SK-N-MC (cell line): ENCODE data around the gene MIDN.

Experiments used
- DNase-seq: peaks from one replicate; pipeline ENCODE4 v3.0.0-alpha.2; 2011; ENCODE audit warnings: low read depth, low spot score
- H3K27ac ChIP-seq: fragments of 200-600 bp; sonication (generic); 2 replicates; pipeline ENCODE4 v1.5.1; 2016; ENCODE audit warnings: mixed run types
- H3K36me3 ChIP-seq: fragments of 200-600 bp; sonication (generic); 2 replicates; pipeline ENCODE4 v1.6.1; 2017; ENCODE audit warnings: antibody characterized with exemption, low read length, mixed read lengths; ENCODE audit not compliant: insufficient read depth
- H3K4me3 ChIP-seq: fragments of 200-600 bp; sonication (generic); 2 replicates; pipeline ENCODE4 v1.5.1; 2016
- H3K9ac ChIP-seq: fragments of 200-600 bp; sonication (generic); 2 replicates; pipeline ENCODE4 v1.8.0; 2017; ENCODE audit warnings: mixed run types, mixed read lengths; ENCODE audit not compliant: insufficient read length
- H3K9me3 ChIP-seq: fragments of 200-600 bp; sonication (generic); 2 replicates; pipeline ENCODE4 v1.6.1; 2017; ENCODE audit warnings: low read depth, mild to moderate bottlenecking, antibody characterized with exemption, low read length, moderate library complexity, mixed read lengths
- EZH2 ChIP-seq: fragments of 200-600 bp; sonication (generic); IDR thresholded peaks from one replicate; pipeline ENCODE4 v1.6.1; 2017; ENCODE audit warnings: antibody characterized with exemption
- FOXP2 ChIP-seq: optimal IDR thresholded peaks from 2 replicates; pipeline ENCODE3; 2011; ENCODE audit warnings: mild to moderate bottlenecking, moderate library complexity; ENCODE audit not compliant: insufficient read depth; ENCODE audit errors: extremely low read length, control extremely low read depth
- POLR2AphosphoS5 ChIP-seq: IDR thresholded peaks from 2 replicates; pipeline ENCODE4 v1.6.1; 2012; ENCODE audit warnings: mild to moderate bottlenecking, low read depth, low read length, borderline replicate concordance

The MIDN gene

GRCh38 chr19:1219786-1220476 lies 28.5 kb upstream of the MIDN start:
- Histone ChIP-seq H3K9me3 (no peaks in the 10 kb centered on the region), H3K4me3 (no peak overlapping the region), H3K27ac (no peak overlapping the region), H3K36me3 (no peaks in the 10 kb centered on the region; the same call in 1 of the 2 replicates), H3K9ac (no peak overlapping the region)
- TF ChIP-seq POLR2AphosphoS5: no peak
- no peak for TF ChIP-seq EZH2
- TF ChIP-seq FOXP2: no peak
- no peak for DNase-seq

GRCh38 chr19:1220477-1220930 lies 27.9 kb upstream of the MIDN start:
- Histone ChIP-seq H3K36me3 (no peaks in the 10 kb centered on the region; the same call in 1 of the 2 replicates), H3K27ac (no peak overlapping the region), H3K9ac (no peak overlapping the region), H3K9me3 (no peaks in the 10 kb centered on the region), H3K4me3 (no peak overlapping the region)
- no peak for DNase-seq
- no peak for TF ChIP-seq POLR2AphosphoS5
- no peak for TF ChIP-seq FOXP2

GRCh38 chr19:1220976-1221903 lies 27.1 kb upstream of the MIDN start:
- TF ChIP-seq FOXP2: no peak
- TF ChIP-seq POLR2AphosphoS5: no peak
- TF ChIP-seq EZH2: no peak
- no peak for DNase-seq
- H3K27ac ChIP-seq: no peak overlapping the region
- no peak overlapping the region for H3K9ac ChIP-seq
- no peaks in the 10 kb centered on the region for H3K9me3 ChIP-seq
- no peak overlapping the region for H3K4me3 ChIP-seq
- H3K36me3 ChIP-seq: no peaks in the 10 kb centered on the region; the same call in 1 of the 2 replicates

GRCh38 chr19:1221904-1222255 lies 26.5 kb upstream of the MIDN start:
- Histone ChIP-seq H3K9me3 (no peaks in the 10 kb centered on the region), H3K9ac (no peak overlapping the region), H3K36me3 (no peaks in the 10 kb centered on the region; the same call in 1 of the 2 replicates), H3K4me3 (no peak overlapping the region), H3K27ac (no peak overlapping the region)
- TF ChIP-seq POLR2AphosphoS5 (no peak), FOXP2 (no peak), EZH2 (no peak)
- no peak for DNase-seq

GRCh38 chr19:1222394-1222793 lies 26.0 kb upstream of the MIDN start:
- Histone ChIP-seq H3K36me3 (no peaks in the 10 kb centered on the region; the same call in 1 of the 2 replicates), H3K9ac (no peak overlapping the region), H3K27ac (no peak overlapping the region), H3K4me3 (no peak overlapping the region), H3K9me3 (no peaks in the 10 kb centered on the region)
- no peak for DNase-seq
- no peak for TF ChIP-seq EZH2
- no peak for TF ChIP-seq POLR2AphosphoS5
- TF ChIP-seq FOXP2: no peak

- no peaks in the 10 kb centered on the region for H3K9me3 ChIP-seq
- H3K27ac ChIP-seq: no peak overlapping the region
- H3K9ac ChIP-seq: no peak overlapping the region
- no peaks in the 10 kb centered on the region; the same call in 1 of the 2 replicates for H3K36me3 ChIP-seq
- DNase-seq: no peak
- no peak for TF ChIP-seq FOXP2
- TF ChIP-seq EZH2: no peak
- TF ChIP-seq POLR2AphosphoS5: no peak
- no peak overlapping the region for H3K4me3 ChIP-seq
Measured at GRCh38 chr19:1223018-1223855, 25.1 kb upstream of the MIDN start.

- Histone ChIP-seq H3K9ac (no peak overlapping the region), H3K9me3 (no peaks in the 10 kb centered on the region), H3K4me3 (no peak overlapping the region), H3K36me3 (no peaks in the 10 kb centered on the region; the same call in 1 of the 2 replicates), H3K27ac (no peak overlapping the region)
- TF ChIP-seq FOXP2: no peak
- no peak for TF ChIP-seq EZH2
- TF ChIP-seq POLR2AphosphoS5: no peak
- DNase-seq: no peak
Measured at GRCh38 chr19:1224047-1224825, 24.1 kb upstream of the MIDN start.

- Histone ChIP-seq H3K9ac (no peak overlapping the region), H3K9me3 (no peaks in the 10 kb centered on the region), H3K27ac (no peak overlapping the region), H3K4me3 (no peak overlapping the region), H3K36me3 (no peaks in the 10 kb centered on the region; the same call in 1 of the 2 replicates)
- DNase-seq: no peak
- no peak for TF ChIP-seq POLR2AphosphoS5
- no peak for TF ChIP-seq FOXP2
- no peak for TF ChIP-seq EZH2
Measured at GRCh38 chr19:1224847-1225246, 23.5 kb upstream of the MIDN start.
